GM19351 (cell line): Measurements from ENCODE around the gene CPNE4.
A peak's percentile ranks its signal among the peaks of the same experiment; 100 is the strongest.

Source experiments
- ATAC-seq: cut with Tn5 transposase; IDR thresholded peaks from one replicate; pipeline ENCODE4 v1.9.1; 2021; ENCODE audit warnings: mild to moderate bottlenecking, moderate library complexity; ENCODE audit not compliant: unreplicated experiment

CPNE4 gene

DNA sequence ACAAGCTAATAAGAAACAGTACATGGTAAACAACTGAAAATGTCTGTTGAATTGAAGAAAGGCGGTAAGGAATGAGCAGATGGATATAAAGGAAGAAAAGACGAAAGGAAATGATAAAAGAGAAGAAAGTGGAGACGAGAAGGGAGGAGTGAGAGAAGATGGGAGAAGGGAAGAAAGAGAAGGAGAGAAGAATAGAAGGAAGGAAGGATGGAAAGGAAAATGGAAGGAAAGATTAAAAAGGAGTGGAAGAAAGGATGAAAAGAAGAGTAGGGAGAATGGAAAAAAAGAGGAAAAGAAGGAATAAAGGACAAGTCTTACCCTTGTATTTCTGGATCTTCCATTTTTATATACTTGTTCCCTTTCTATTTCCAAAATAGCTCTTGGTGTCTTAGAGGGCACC lies 17.7 kb downstream of the CPNE4 start:
- no peak for ATAC-seq

DNA sequence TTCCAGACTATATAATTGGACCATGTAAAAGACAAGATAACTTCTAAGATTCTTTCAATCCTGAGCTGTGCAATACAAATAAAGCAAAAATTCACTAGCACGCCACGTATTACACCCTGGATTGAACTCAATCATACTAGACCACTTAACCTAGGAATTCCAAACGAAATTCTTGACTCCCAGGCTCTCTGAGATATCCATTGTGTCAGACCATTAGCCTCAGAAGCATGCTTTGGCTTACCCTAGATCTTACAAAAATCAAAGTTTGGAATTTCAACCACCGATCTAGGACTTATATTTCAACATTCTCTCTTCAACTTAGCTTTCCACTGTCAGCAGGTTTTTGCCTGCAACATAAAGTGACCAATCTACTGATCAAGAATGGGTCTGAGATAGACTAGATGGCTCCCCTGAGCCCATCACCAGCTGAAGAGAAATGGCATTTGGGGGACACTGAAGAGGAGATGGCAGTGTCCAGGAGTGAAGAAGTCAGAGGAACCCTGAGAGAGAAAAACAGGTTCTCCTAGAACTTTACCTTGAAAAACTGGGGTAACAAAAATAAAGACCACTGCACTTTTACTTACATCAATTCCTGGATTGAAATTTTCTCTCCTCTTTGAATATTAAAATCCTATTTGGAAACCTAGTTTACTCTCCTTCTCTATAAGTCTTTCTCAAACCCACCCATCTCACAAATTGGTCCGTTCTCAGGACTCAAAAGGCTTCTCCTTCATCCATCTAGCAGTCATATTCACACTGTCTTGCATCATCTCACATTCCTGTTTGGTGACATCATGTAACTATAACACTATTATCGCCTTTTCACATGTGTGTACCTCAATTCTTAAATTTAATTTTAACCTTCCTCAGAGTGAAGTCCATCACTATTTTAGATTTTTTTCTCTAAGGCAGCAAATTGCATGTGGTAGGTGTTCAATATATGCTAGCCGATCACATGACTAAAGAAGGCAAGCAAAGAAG lies 18.5 kb downstream of the CPNE4 start:
- ATAC-seq, result no peak

GRCh38 chr3:132014105-132014504 lies 20.7 kb downstream of the CPNE4 start:
- no peak for ATAC-seq

DNA sequence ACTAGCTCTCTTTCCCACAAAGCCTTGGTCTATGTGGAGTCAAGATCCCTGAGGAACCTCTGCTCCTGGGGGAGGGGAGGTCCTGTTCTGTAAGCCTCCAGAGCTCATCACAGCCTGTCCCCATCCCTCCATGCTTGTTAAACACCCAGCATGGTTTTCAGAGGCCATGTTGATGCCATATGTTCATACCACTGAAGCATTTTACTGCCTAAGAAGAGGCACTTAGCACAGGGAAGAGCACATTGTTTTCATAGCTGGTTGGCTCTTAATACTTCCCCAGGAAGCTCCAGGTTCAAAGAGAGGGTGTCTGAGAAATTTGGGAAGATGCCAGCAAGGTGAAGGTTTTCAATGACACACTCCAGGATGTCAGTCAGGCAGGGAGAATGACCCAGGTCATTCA lies 25.6 kb downstream of the CPNE4 start:
- ATAC-seq, result no peak

DNA sequence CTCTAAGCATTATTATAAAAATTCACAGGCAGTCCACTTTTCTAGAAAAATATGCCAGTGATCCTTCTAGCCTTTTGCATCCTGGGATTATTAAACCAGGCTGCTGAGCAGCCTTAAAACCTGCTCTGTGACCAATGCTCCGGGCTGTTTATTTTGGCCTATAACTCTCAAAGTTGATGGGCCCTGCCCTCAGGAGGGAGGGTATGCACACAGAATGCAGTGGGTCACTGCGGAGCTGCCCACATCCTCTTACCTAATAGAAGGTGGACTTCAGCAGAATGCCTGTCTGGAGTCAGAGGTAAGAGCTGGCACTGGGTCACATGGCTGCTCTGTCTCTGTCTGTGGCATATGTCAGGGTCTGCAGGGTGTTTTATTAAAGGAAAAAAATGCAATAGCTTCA lies 26.0 kb downstream of the CPNE4 start:
- ATAC-seq, result no peak

DNA sequence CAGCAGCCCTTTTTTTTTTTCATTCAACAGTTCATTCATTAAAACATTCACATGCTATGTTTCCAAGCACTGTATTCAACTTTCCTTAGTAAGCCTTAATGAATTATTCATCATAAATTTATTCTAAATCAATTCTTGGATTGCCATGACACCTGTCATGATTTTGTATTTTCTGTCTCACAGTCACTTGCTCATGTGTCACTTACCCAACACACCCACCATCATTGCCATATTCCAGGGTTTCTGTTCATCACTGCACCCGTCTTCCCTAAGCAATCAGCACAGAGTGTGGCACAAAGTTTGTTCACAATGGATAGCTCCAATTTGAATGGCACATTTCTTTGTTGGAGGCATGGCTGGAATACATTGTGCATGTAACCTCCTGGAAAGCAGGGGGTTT lies 27.2 kb downstream of the CPNE4 start:
- no peak for ATAC-seq

DNA sequence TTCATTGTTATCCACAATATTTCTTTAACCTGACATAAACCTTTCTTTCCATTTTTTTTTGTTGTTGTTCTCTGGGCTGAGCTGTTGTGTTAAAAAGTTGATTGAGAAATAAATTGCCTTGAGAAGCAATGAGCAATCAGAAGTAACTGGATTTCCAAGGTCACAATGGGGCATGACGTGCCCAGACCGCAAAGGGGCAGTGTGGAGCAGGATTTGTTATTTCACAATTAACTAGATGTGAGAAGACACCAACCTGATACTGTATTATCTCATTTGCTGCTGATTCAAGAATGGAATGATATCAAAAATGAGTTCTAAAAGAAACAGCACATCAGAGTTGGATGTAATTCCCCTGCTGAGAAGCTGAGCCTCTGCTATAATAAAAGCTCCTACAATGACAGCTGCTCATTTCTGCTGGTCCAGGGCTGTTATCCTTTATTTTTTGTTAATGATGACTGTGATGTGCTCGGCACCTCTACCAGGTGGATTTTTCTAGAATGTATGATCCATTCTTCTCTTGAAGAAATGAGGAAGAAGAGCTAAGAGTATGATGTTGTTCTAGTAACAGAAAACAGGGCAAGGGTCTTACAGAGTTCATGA lies 28.1 kb downstream of the CPNE4 start:
- ATAC-seq, result peak; percentile 72

DNA sequence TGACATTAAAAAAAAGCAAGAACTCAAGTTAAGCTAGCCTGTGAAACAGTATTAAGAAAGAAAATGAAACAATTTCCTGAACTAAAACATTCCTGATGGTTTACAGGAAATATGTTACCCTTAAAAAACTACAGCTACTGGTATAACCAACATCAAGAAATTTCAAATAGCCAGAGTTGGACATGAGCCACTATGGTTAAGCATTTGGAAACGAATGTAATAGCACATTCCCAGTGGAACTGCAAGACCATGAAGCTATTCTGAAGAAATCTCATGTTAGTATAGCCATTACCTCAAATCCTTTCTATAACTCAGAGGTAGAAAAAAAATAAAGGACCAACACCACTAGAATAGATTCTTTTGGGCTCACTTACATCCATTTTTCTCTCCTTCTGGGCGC lies 30.2 kb downstream of the CPNE4 start:
- ATAC-seq, result no peak

DNA sequence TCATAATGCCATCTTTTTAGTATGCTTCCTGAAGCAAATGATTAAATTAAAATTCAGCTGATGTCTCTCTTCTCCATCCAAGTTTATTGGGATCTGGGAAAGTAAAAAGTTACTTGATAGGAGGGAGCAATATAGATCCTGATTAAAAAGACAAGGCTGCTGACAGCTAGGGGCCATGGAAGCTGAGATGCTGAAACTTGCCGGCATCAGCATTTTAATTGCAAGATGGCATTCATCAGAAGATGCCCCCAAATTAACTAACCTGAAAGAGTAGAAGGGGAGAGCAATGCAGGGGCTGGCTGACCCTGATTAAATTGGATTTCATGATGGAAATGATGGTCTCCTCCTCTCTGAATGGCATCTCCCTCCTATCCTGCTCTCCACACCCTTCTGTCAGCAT lies 31.1 kb downstream of the CPNE4 start:
- ATAC-seq, result no peak

DNA sequence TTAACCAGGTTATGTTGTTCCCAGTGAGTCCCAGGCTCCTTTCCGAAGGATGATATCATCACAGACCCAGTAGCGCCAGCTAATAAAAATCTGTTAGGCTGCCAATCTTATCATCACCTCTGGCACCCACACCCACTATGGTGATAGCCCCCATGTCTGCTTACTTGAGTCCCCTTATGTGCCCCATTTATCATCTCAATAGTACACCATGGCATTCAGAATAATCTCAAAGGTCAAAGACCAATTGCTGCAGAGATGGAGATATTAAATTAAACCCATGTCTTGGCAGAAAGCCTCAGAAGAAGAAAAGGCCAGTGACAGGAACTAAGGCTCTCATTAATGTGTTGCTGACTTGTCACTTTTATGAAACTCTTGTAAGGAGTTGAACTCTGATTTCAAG lies 32.8 kb downstream of the CPNE4 start:
- no peak for ATAC-seq

DNA sequence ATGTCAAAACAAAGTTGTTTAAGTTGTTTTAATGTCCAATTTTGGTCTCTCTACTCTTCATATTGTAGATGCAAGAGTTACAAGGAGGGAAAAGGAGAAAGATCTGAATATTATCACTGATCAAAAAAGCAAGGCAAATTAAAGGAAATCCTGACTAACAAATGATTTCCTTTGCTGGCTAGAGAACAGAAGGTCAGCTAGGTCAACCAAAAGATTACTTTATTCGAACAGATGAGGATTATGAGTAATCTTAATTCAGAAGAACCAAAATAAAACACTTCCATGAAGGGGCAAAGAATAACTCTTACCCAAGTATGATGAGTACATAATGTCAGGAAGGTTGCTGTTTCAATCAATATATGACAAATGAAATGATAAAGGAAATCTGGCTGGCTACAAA lies 33.8 kb downstream of the CPNE4 start:
- ATAC-seq, result no peak

DNA sequence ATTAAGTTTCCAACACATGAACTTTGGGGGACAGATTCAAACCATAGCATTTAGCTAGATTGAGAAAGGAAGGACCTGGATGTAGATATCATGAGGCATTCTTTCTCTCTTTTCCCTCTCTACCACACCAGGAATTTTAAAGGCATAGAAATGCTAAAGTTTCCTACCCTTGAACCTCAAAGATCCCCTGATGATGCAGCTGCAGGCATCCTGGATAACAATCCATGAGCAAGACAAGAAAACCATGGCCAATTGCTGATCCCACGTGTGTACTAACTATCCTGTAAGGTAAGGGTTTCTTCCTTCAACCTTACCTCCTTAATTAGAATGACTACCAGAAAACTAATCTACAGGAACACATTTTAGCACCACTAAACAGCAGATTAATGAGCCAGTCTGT lies 36.8 kb downstream of the CPNE4 start:
- no peak for ATAC-seq

DNA sequence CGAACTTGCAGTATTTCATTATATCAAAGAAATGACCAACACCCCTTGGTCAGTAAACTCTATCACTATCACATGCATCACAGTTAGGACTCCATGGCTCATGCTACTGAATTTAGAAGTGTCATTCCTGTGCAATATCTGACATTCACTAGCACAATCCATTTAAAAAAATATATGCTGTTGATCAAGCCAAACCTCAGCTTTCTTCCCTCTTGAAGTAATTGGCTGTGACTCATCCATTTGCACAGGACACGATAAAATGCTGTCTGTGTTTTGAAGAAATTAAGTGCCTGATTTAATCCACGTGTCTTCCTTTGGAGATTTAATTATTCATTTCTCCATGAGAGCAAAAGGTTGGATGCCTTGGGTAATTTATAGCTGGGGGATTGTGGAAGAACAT lies 38.9 kb downstream of the CPNE4 start:
- no peak for ATAC-seq

GRCh38 chr3:131989318-131989717 lies 45.5 kb downstream of the CPNE4 start:
- ATAC-seq, result no peak

GRCh38 chr3:131988209-131988608 lies 46.6 kb downstream of the CPNE4 start:
- no peak for ATAC-seq

DNA sequence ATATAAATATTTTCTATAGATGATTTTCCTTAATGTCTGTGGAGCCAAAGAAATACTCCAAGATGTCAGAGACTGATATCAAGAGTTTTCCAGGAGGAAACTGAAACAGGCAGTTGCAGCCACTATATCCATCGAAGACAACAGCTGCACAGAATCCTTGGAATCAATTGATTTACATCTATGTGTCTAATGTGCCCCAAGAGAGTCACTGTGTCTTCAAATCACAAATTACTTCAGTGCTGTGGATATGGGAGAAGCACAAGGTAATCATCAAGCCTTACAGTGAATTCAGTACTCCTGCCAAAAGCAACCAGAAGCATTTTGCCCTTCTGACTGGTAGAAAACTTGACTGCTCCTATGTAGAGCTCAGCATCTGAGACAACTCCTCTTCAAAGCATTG lies 51.1 kb downstream of the CPNE4 start:
- ATAC-seq, result no peak

DNA sequence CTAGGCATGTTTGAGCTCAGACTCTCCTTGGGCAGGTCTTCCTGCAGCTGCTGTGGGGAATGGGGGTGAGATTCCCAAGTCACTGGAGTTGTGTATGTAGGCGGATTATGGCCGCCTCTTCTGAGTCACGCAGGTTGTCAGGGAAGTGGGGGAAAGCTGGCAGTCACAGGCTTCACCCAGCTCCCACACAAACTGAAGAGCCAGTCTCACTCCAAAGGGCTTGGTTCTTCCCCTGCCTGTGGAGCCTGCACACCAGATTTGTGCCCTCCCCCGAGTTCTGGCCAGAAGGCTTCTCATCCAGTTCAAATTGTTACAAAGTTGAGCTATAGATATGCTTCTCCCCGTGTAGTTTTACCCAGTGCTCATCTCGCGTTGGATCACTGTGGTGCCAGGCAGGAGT lies 53.5 kb downstream of the CPNE4 start:
- no peak for ATAC-seq

DNA sequence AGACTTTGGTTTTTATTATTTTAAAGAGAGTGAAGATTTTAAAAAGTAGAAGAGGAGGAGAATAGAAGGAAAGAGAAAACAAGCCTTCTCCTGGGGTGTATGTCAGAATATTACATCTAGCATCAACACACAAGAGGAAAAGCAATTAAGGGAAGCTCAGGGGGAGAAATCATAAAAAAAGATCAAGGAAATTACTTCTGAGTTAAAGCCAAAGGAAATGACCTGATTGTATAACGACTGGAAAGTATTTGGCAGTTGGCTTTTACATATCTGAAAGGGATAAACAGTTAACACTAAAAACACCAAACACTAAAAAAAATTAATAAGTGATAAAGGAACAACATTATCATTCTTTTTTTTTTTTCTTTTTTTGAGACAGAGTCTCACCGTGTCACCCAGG lies 58.4 kb downstream of the CPNE4 start:
- no peak for ATAC-seq

DNA sequence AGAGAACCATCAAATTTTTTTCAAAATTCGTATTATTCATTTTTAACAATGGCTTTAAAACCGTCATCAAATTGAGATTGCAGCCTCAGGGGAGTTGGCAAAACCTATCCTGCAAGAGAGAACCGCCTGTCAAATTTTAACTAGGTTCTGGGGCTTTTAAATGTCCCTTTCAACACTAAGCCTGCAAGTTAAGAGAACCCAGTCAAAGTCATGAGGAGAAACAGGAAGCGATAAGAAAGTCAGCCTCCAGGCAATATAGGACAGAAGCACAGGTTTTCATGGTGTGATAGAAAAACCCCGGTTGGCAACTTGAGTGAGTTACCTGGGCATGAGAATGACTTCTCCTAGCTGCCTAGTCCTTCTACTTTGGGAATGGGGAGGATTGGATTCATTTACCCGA lies 59.8 kb downstream of the CPNE4 start:
- no peak for ATAC-seq

- ATAC-seq, result no peak
These were observed 61.1 kb downstream of the CPNE4 start for GRCh38 chr3:131973731-131974130.

- no peak for ATAC-seq
These were observed 62.3 kb downstream of the CPNE4 start for GRCh38 chr3:131972550-131972949.

- ATAC-seq, result no peak
These were observed 62.7 kb downstream of the CPNE4 start for GRCh38 chr3:131972091-131972490.
